ENCODE results near the gene AQP12A.

The AQP12A gene

DNA sequence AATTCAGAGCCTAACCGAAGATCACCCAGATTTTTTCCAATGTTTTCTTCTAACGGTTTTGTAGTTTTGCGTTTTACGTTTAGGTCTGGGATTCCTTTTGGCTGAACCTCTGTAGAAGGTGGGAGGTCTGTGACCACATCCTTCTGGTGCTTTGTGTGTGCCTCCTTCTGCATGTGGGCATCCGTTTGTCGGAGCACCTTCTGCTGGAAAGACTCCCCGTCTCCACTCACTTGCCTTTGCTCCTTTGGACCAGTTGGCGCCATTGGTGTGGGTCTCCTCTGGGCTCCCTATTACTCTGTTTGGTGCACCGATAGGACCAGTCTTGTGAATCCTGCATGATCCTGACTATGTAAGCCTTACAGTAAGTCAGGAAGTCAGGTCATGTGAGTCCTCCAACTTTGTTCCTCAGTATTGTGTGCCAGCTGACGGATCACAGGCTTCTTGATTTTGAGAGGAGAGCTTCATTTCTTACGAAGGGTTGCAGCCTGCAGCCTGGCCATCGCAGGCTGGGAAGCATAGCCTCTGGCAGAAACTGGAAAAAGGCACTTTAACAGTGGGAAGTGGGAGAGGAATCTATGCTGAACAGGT, 13.6 kb downstream of the AQP12A start:
- DNase-seq (ENCODE audit: low read depth) = no peak
- no peak overlapping the region for H3K4me3 ChIP-seq (ENCODE audit: low read length)
- TF ChIP-seq, protein P1, sequence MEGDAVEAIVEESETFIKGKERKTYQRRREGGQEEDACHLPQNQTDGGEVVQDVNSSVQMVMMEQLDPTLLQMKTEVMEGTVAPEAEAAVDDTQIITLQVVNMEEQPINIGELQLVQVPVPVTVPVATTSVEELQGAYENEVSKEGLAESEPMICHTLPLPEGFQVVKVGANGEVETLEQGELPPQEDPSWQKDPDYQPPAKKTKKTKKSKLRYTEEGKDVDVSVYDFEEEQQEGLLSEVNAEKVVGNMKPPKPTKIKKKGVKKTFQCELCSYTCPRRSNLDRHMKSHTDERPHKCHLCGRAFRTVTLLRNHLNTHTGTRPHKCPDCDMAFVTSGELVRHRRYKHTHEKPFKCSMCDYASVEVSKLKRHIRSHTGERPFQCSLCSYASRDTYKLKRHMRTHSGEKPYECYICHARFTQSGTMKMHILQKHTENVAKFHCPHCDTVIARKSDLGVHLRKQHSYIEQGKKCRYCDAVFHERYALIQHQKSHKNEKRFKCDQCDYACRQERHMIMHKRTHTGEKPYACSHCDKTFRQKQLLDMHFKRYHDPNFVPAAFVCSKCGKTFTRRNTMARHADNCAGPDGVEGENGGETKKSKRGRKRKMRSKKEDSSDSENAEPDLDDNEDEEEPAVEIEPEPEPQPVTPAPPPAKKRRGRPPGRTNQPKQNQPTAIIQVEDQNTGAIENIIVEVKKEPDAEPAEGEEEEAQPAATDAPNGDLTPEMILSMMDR (IDR thresholded peaks at IDR 0.05; ENCODE audit: insufficient read depth, low read depth, low read length, missing control alignments) = no peak

DNA sequence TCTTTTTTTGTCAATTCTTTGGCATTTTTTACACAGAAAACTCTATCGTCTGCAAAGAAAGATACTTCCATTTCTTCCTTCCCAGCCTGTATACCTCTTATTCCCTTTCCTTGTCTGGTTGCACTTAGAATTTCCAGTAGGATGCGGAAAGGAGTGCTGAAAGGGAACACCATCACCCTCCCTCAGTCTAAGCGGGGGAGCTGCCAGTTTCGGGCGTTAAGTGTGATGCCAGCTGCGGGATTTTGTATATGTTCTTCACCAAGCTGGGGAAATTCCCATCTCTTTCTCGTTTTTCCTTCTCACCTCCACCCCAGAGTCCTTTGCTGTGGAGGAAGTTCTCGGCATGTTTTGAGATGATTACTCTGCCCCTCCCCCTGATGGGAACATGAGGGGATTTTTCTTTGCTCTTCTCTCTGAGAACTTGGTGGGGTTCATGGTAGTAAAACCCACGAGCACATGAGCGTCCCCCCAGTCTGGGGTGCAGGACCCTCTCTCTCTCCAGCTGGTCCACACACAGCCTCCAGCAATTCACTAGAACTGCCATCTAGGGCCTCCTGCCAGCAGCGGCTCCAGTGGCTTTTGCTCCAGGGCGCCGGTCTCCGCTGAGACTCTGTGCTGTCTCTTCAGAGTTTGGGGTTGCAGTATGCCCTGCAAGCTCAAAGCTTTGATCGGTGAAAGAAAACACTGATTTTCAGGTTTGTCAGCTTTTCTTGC, 15.5 kb downstream of the AQP12A start:
- TF ChIP-seq, protein P1 (IDR thresholded peaks at IDR 0.05; ENCODE audit: insufficient read depth, low read depth, low read length, missing control alignments) = no peak
- H3K4me3 ChIP-seq (ENCODE audit: low read length) = no peak overlapping the region
- no peak for DNase-seq (ENCODE audit: low read depth)

DNA sequence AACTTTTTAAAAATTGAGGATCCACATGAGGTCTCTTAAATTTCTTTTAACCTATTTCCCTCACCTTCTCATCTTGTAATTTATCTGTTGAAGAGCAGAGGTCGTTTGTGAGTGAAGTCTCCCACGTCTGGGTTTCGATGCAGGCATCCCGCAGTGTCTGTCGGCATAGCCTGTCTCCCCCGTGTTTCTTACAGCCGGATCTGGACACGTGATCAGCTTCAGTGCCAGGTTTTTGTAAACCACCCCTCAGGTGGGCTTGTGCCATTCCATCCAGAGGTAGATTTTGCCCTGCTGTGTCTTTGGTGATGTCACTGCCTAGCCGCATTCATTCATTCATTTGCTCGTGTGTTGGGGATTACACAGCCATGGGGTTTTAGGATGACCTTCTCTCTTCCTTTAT, 16.2 kb downstream of the AQP12A start:
- DNase-seq (ENCODE audit: low read depth) = no peak
- H3K4me3 ChIP-seq (ENCODE audit: low read length) = no peak overlapping the region
- TF ChIP-seq, protein P1 (IDR thresholded peaks at IDR 0.05; ENCODE audit: insufficient read depth, low read depth, low read length, missing control alignments) = no peak

DNA sequence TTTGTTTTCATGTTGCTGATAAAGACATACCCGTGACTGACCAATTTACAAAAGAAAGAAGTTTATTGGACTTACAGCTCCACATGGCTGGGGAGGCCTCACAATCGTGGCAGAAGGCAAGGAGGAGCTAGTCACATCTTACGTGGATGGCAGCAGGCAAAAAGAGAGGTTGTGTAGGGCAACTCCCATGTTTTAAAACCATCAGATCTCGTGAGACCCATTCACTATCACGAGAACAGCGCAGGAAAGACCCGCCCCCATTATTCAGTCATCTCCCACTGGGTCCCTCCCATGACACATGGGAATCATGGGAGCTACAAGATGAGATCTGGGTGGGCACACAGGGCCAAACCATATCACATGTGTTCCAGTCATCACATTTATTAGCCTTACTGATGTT, 16.8 kb downstream of the AQP12A start:
- TF ChIP-seq, protein P1 (IDR thresholded peaks at IDR 0.05; ENCODE audit: insufficient read depth, low read depth, low read length, missing control alignments) = no peak
- no peak for DNase-seq (ENCODE audit: low read depth)
- H3K4me3 ChIP-seq (ENCODE audit: low read length) = no peak overlapping the region

DNA sequence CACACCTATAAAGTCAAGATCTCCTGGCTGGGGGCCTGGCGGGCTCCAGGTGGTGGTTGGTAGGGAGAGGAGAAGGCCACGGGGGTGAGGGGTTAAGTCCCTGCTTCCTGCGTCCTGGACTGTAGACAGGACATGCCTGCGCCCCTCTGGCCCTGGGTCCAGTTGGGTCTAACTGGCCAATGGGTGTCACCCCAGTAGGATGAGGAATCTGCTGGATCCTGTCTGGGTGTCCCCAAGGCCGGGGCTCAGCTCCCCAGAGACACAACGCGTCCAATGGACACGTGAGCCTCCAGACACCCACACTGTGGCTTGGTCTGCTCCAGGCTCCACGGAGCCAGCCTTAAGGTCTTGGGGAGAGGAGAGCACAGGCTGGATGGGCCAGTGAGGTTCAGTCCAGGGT, 19.6 kb downstream of the AQP12A start:
- TF ChIP-seq, protein P1 (IDR thresholded peaks at IDR 0.05; ENCODE audit: insufficient read depth, low read depth, low read length, missing control alignments) = no peak
- no peak for DNase-seq (ENCODE audit: low read depth)
- no peak overlapping the region for H3K4me3 ChIP-seq (ENCODE audit: low read length)

DNA sequence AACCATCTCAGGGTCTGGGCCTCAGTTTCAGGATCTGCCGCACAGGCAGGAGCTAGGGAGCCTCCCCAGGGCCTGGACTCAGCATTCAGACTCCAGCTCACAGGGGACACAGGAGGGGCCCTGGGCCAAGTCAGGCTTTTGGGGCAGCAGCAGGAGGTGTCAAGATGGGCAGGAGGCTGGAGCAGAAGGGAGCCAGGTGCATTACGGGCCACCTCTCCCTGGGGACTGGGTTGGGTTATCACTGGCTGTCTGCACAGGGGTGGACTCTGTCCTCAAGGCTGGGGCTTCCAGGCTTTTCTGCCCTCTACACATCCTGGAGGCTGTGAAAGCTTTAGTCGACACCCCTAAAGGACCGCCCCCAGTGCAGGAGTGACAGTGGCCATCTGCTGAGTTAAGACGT, 20.0 kb downstream of the AQP12A start:
- no peak overlapping the region for H3K4me3 ChIP-seq (ENCODE audit: low read length)
- TF ChIP-seq, protein P1 (IDR thresholded peaks at IDR 0.05; ENCODE audit: insufficient read depth, low read depth, low read length, missing control alignments) = no peak
- DNase-seq (ENCODE audit: low read depth) = no peak

DNA sequence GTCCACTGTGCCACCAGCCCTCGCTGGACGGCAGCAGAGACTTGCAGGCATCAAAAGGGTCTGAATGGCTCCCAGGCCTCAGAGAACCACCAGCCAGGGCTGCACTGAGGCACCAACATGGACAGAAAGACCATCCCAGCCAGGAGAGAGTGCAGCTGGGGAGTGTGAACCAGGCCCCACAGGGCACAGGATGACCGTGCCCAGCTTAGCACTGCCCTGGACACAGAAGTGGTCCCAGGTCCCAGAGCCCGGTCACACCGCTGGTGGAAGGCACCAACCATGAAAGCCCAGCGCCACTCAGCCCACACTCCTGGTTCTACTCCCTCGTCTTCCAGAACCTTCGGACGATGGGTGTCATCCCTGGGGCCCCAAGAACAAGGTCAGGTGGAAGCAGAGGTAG, 20.5 kb downstream of the AQP12A start:
- TF ChIP-seq, protein P1 (IDR thresholded peaks at IDR 0.05; ENCODE audit: insufficient read depth, low read depth, low read length, missing control alignments) = no peak
- DNase-seq (ENCODE audit: low read depth) = no peak
- H3K4me3 ChIP-seq (ENCODE audit: low read length) = no peak overlapping the region

Measured in epithelial cell of esophagus (primary cell).